Karpas-422 (cell line): ENCODE results near the gene SLC12A9. TPM values are rescaled to one million over a fixed set of nuclear protein-coding genes. Genes with fewer than 3 reads are reported as not detected.
"Not testable (repeated sequence)": the region's sequence is repeated elsewhere in the genome, so short reads cannot be mapped to it uniquely, and the experiment has no call there.

Experiments used
- DNase-seq: peaks from one replicate; pipeline ENCODE4 v3.0.0-alpha.2; 2015
- H2AFZ ChIP-seq: fragments of 200-600 bp; sonication (generic); 2 replicates; pipeline ENCODE4 v1.6.1; 2014; ENCODE audit warnings: antibody characterized with exemption, low read length, mixed read lengths
- H3K27ac ChIP-seq: fragments of 200-600 bp; sonication (generic); 2 replicates; pipeline ENCODE4 v1.5.1; 2014; ENCODE audit warnings: mild to moderate bottlenecking, low read length, moderate library complexity
- H3K27me3 ChIP-seq: fragments of 200-600 bp; sonication (generic); 2 replicates; pipeline ENCODE4 v1.6.1; 2014; ENCODE audit warnings: low read length, mixed read lengths
- H3K36me3 ChIP-seq: fragments of 200-600 bp; sonication (generic); 2 replicates; pipeline ENCODE4 v1.6.1; 2014; ENCODE audit warnings: low read length, mixed read lengths; ENCODE audit not compliant: insufficient read depth
- H3K4me1 ChIP-seq: fragments of 200-600 bp; sonication (generic); 2 replicates; pipeline ENCODE4 v1.6.1; 2014; ENCODE audit warnings: mild to moderate bottlenecking, low read length, mixed read lengths
- H3K4me2 ChIP-seq: fragments of 200-600 bp; sonication (generic); 2 replicates; pipeline ENCODE4 v1.6.1; 2014; ENCODE audit warnings: low read length, low read depth, mild to moderate bottlenecking; ENCODE audit not compliant: poor library complexity, severe bottlenecking
- H3K4me3 ChIP-seq: fragments of 200-600 bp; sonication (generic); 2 replicates; pipeline ENCODE4 v1.5.1; 2014; ENCODE audit warnings: mild to moderate bottlenecking, antibody characterized with exemption, low read length, mixed read lengths
- H3K79me2 ChIP-seq: fragments of 200-600 bp; sonication (generic); 2 replicates; pipeline ENCODE4 v1.6.1; 2014; ENCODE audit warnings: mild to moderate bottlenecking, low read length, mixed read lengths
- H3K9ac ChIP-seq: fragments of 200-600 bp; sonication (generic); 2 replicates; pipeline ENCODE4 v1.6.0; 2014; ENCODE audit warnings: low read length
- H3K9me2 ChIP-seq: fragments of 200-600 bp; sonication (generic), shearing (Covaris generic); replicated peaks from 2 replicates; pipeline ENCODE4 v1.6.0; 2014; ENCODE audit warnings: mild to moderate bottlenecking, low read length, moderate library complexity; ENCODE audit not compliant: insufficient read depth
- H3K9me3 ChIP-seq: fragments of 300-700, 200-600 bp; sonication (generic); 2 replicates; pipeline ENCODE4 v1.6.1; 2014; ENCODE audit warnings: low read length, mixed read lengths
- H4K20me1 ChIP-seq: fragments of 200-600 bp; sonication (generic); 2 replicates; pipeline ENCODE4 v1.6.1; 2014; ENCODE audit warnings: mild to moderate bottlenecking, antibody characterized with exemption, low read length, low read depth; ENCODE audit not compliant: insufficient read depth
- total RNA-seq: library from RNA; depleted of rRNA; stranded (reverse); fragments of >200 nt; shearing (Covaris generic); gene quantifications from 2 replicates; pipeline ENCODE4 v1.2.3, GENCODE V29; 2014; ENCODE audit warnings: low replicate concordance

SLC12A9 gene
- total RNA-seq, 1 experiment from 2014 or later = 21.0 TPM

DNA sequence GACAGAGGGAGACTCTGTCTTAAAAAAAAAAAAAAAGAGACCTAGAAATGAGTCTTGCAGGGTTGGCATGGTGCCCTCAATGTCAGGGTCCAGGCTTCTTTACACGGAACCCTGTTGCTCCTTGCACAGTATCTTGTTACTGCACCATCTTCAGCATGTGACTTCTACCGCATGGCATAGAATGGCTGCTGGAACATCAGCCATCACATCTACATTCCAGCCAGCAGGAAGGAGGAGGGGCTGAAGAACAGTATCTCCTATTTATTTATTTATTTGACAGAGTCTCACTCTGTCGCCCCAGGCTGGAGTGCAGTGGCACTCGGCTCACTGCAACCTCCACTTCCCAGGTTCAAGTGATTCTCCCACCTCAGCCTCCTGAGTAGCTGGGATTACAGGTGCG, 46.9 kb downstream of the SLC12A9 start:
- Histone ChIP-seq H3K4me2 (no peak overlapping the region), H3K9ac (no peak overlapping the region), H3K4me3 (no peak overlapping the region), H3K36me3 (no peaks in the 10 kb centered on the region), H3K79me2 (no peaks in the 10 kb centered on the region), H3K27me3 (no peaks in the 10 kb centered on the region), H2AFZ (no peak overlapping the region), H3K4me1 (peaks cover 7% of the 10 kb centered on the region; the same call in 1 of the 2 replicates), H3K9me2 (no peaks in the 10 kb centered on the region), H3K9me3 (no peaks in the 10 kb centered on the region), H4K20me1 (no peaks in the 10 kb centered on the region), H3K27ac (no peak overlapping the region)
- no peak for DNase-seq

GRCh38 chr7:100900978-100901377, 48.5 kb downstream of the SLC12A9 start:
- no peaks in the 10 kb centered on the region for H3K9me3 ChIP-seq
- H2AFZ ChIP-seq = no peak overlapping the region
- no peaks in the 10 kb centered on the region for H3K4me1 ChIP-seq
- no peaks in the 10 kb centered on the region for H3K9me2 ChIP-seq
- no peak overlapping the region for H3K9ac ChIP-seq
- no peaks in the 10 kb centered on the region for H3K79me2 ChIP-seq
- no peaks in the 10 kb centered on the region for H3K36me3 ChIP-seq
- no peak for DNase-seq
- no peak overlapping the region for H3K4me3 ChIP-seq
- no peak overlapping the region for H3K4me2 ChIP-seq
- no peak overlapping the region for H3K27ac ChIP-seq
- H4K20me1 ChIP-seq = no peaks in the 10 kb centered on the region
- H3K27me3 ChIP-seq = no peaks in the 10 kb centered on the region

- Histone ChIP-seq H3K9ac (no peak overlapping the region), H3K27me3 (no peaks in the 10 kb centered on the region), H3K4me3 (no peak overlapping the region), H2AFZ (no peak overlapping the region), H3K4me2 (no peak overlapping the region), H4K20me1 (no peaks in the 10 kb centered on the region), H3K9me3 (no peaks in the 10 kb centered on the region), H3K4me1 (no peaks in the 10 kb centered on the region), H3K9me2 (no peaks in the 10 kb centered on the region), H3K27ac (no peak overlapping the region), H3K36me3 (no peaks in the 10 kb centered on the region), H3K79me2 (no peaks in the 10 kb centered on the region)
- DNase-seq = no peak
These were observed 49.4 kb downstream of the SLC12A9 start for GRCh38 chr7:100901921-100902332.

DNA sequence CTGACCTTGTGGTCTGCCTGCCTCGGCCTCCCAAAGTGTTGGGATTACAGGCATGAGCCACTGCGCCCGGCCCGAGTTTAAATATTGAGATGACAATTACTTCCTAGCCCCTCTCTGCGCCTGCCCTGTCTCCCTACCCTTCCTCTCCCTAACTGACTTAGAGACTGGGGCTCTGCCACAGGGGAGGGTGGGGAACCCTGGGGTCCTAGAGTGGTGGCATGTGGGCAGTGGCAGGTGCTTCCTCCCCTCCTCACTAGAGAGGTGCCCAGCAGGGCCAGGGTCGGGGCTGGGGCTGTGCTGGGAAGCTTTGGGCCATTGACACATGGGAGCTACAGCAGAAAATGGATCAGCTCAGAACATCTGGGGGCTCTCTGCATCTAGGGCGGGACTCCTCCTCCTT, 50.1 kb downstream of the SLC12A9 start:
- no peaks in the 10 kb centered on the region for H3K79me2 ChIP-seq
- H4K20me1 ChIP-seq = no peaks in the 10 kb centered on the region
- no peak overlapping the region for H3K4me3 ChIP-seq

DNA sequence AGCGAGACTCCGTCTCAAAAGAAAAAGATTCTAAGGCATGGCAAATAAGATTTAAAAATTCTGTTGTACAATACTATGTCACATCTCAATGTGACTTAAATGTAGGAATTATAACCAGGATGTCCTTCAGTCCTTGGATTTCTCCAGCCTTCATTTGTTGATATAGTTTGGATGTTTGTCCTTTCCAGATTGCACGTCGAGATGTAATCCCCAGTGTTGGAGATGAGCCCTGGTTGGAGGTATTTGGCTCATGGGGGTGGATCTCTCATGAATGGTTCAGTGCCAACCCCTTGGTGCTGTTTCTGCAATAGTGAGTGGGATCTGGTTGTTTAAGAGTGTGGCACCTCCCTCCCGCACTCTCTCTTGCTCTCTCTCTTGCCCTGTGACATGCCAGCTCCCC, 56.0 kb downstream of the SLC12A9 start:
- H3K27me3 ChIP-seq = no peaks in the 10 kb centered on the region; the same call in 1 of the 2 replicates
- no peaks in the 10 kb centered on the region for H3K9me3 ChIP-seq
- no peak overlapping the region for H3K27ac ChIP-seq
- no peaks in the 10 kb centered on the region for H4K20me1 ChIP-seq
- H3K4me3 ChIP-seq = no peak overlapping the region
- H3K4me1 ChIP-seq = no peaks in the 10 kb centered on the region
- no peak overlapping the region for H2AFZ ChIP-seq
- no peaks in the 10 kb centered on the region for H3K36me3 ChIP-seq
- H3K9me2 ChIP-seq = no peaks in the 10 kb centered on the region
- H3K4me2 ChIP-seq = no peak overlapping the region
- H3K9ac ChIP-seq = no peak overlapping the region
- no peak for DNase-seq
- H3K79me2 ChIP-seq = no peaks in the 10 kb centered on the region

More for the DNA sequence above, 50.1 kb downstream of the SLC12A9 start:
- no peaks in the 10 kb centered on the region for H3K9me3 ChIP-seq
- H3K4me1 ChIP-seq = no peaks in the 10 kb centered on the region
- no peaks in the 10 kb centered on the region for H3K36me3 ChIP-seq
- DNase-seq = no peak
- H3K9ac ChIP-seq = no peak overlapping the region
- H3K27ac ChIP-seq = no peak overlapping the region
- no peak overlapping the region for H2AFZ ChIP-seq
- no peaks in the 10 kb centered on the region for H3K27me3 ChIP-seq
- no peaks in the 10 kb centered on the region for H3K9me2 ChIP-seq
- no peak overlapping the region for H3K4me2 ChIP-seq

GRCh38 chr7:100910443-100910842, 57.9 kb downstream of the SLC12A9 start:
- not testable (repeated sequence) for H3K9ac ChIP-seq, H3K27ac ChIP-seq

GRCh38 chr7:100911484-100911883, 59.0 kb downstream of the SLC12A9 start:
- Histone ChIP-seq H3K9me2 (no peaks in the 10 kb centered on the region), H3K9me3 (no peaks in the 10 kb centered on the region), H3K4me1 (no peaks in the 10 kb centered on the region), H3K9ac (no peak overlapping the region), H3K27ac (no peak overlapping the region), H2AFZ (no peak overlapping the region), H4K20me1 (no peaks in the 10 kb centered on the region), H3K4me3 (no peak overlapping the region), H3K27me3 (no peaks in the 10 kb centered on the region; the same call in 1 of the 2 replicates), H3K79me2 (no peaks in the 10 kb centered on the region), H3K4me2 (no peak overlapping the region), H3K36me3 (no peaks in the 10 kb centered on the region)
- no peak for DNase-seq

More at GRCh38 chr7:100910443-100910842, 57.9 kb downstream of the SLC12A9 start:
- H3K4me2 ChIP-seq, H3K79me2 ChIP-seq, H3K4me3 ChIP-seq, H3K9me2 ChIP-seq, DNase-seq, H3K36me3 ChIP-seq, H2AFZ ChIP-seq, H3K9me3 ChIP-seq, H3K27me3 ChIP-seq, H4K20me1 ChIP-seq, H3K4me1 ChIP-seq: not testable (repeated sequence)

DNA sequence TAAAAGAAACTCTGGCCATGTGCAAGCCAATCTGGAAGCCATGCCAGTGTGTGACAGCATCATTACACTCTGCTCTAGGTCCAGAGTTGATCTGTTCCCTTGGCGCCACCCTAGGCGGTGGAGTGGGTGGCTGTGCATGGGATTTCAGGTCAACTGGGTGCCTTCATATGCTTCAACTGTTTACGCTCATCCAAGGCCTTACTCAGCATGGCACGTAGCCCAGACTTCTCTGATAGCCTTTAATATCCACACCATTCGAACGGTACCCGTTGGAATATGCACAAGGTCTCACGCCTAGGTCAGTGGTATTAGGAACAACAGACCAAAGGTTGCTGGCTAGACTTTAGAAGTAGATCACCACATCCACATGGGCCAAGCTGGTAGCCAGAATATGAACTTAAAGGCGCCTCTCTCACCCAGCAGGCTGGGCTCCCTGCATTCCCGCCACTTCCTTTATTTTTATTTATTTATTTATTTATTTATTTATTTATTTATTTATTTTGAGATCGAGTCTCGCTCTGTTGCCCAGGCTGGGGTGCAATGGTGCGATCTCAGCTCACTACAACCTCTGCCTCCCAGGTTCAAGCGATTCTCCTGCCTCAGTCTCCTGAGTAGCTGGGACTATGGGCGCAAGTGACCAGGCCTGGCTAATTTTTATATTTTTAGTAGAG, 61.8 kb downstream of the SLC12A9 start:
- H2AFZ ChIP-seq = no peak overlapping the region

More for the DNA sequence above, 61.8 kb downstream of the SLC12A9 start:
- H3K4me1 ChIP-seq = no peaks in the 10 kb centered on the region
- H3K9me3 ChIP-seq = no peaks in the 10 kb centered on the region
- no peak for DNase-seq
- H3K4me2 ChIP-seq = no peak overlapping the region
- no peaks in the 10 kb centered on the region for H4K20me1 ChIP-seq
- no peak overlapping the region for H3K4me3 ChIP-seq
- H3K79me2 ChIP-seq = no peaks in the 10 kb centered on the region
- H3K9me2 ChIP-seq = no peaks in the 10 kb centered on the region
- no peak overlapping the region for H3K27ac ChIP-seq
- H3K36me3 ChIP-seq = no peaks in the 10 kb centered on the region
- no peaks in the 10 kb centered on the region for H3K27me3 ChIP-seq
- H3K9ac ChIP-seq = no peak overlapping the region
